Testis (tissue), 2 donors: ENCODE measurements around the gene INHBE.

Experiments
- CTCF ChIP-seq, 3 experiments: fragments of 450-650 bp in 2 of 3; fragments of 200-600 bp in 1 of 3; sonication (generic) in 1 of 3; IDR thresholded peaks; one replicate each; pipeline ENCODE4 v1.5.1; 2016 to 2019; ENCODE audit warnings: antibody characterized with exemption in 3 of 3, mild to moderate bottlenecking in 2 of 3, moderate library complexity in 1 of 3
- POLR2A ChIP-seq: fragments of 450-650 bp; IDR thresholded peaks from one replicate; pipeline ENCODE4 v1.6.1; 2017; ENCODE audit warnings: antibody characterized with exemption, mild to moderate bottlenecking, moderate library complexity

- TF ChIP-seq CTCF (IDR thresholded peaks at IDR 0.05): no peak
- TF ChIP-seq POLR2A: no peak
Measured at GRCh38 chr12:57420482-57420881, 34.6 kb upstream of the INHBE start.
